ENCODE results near the gene S100A2. TPM values are rescaled to one million over a fixed set of nuclear protein-coding genes. Genes with fewer than 3 reads are reported as not detected.

The S100A2 gene
- polyA plus RNA-seq, 3 donors = 0.32 TPM; not detected in 2

DNA sequence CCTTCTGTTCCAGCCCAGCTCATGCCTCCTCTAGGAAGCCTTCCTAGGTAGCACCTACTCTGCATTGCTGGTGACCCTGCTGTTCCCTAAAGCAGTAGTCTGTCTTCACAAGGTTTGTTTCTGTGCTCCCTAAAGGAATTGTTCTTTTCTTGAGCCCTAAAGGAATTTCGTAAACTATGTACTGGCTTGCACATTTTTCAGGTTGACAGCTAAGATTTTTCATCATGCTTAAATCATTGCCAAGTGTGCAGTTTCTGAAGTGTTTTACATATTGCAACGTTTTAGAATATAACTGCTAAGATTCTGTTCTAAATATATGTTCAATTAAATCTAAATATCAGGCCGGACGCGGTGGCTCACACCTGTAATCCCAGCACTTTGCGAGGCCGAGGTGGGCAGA, 34.2 kb upstream of the S100A2 start:
- no peaks in the 10 kb centered on the region for H3K27me3 ChIP-seq (ENCODE audit: control insufficient read depth in 2 of 2, insufficient read depth in 2 of 2, low read length in 2 of 2)
- H3K4me3 ChIP-seq (replicated peaks in 1 of 3; ENCODE audit: low read depth in 2 of 3, low read length in 3 of 3) = no peak overlapping the region
- H3K4me3 Mint-ChIP-seq = no peak overlapping the region
- H3K36me3 ChIP-seq (replicated peaks in 1 of 2; ENCODE audit: control insufficient read depth in 1 of 2, insufficient read depth in 2 of 2, low read length in 2 of 2) = no peaks in the 10 kb centered on the region
- no peak overlapping the region for H3K9ac ChIP-seq (ENCODE audit: insufficient read depth, low read length, poor library complexity, severe bottlenecking)
- no peaks in the 10 kb centered on the region for H3K9me3 ChIP-seq (replicated peaks in 1 of 2; ENCODE audit: control insufficient read depth in 1 of 2, insufficient read depth in 1 of 2, low read length in 2 of 2)
- H3K4me1 ChIP-seq (ENCODE audit: control insufficient read depth in 1 of 2, insufficient read depth in 2 of 2, low read length in 2 of 2) = peaks cover 26 to 43% of the 10 kb centered on the region in 2 donors
- H3K9me3 Mint-ChIP-seq = no peaks in the 10 kb centered on the region
- peaks cover 2 to 3% (median 3%) of the 10 kb centered on the region in 3 donors for H3K27me3 Mint-ChIP-seq (ENCODE audit: low read depth in 3 of 3)
- no peaks in the 10 kb centered on the region for H3K36me3 Mint-ChIP-seq
- no peaks in the 10 kb centered on the region for H4K20me1 ChIP-seq (ENCODE audit: insufficient read depth, low read length)
- H3K27ac Mint-ChIP-seq = peak overlapping the region in 2 of 7 donors; percentile 40 to 69
- H3K27ac ChIP-seq (ENCODE audit: low read depth in 1 of 2, low read length in 2 of 2) = no peak overlapping the region
- no peak for DNase-seq
- intact Hi-C loops (cut with micrococcal nuclease) = loop anchor here in 1 of 2 donors (5.0 kb wide), 1 partner anchor 32 kb away; the partner anchor contains the start of gene CHTOP
- no peak overlapping the region for H2AFZ ChIP-seq (ENCODE audit: insufficient read depth, low read depth, low read length, poor library complexity, severe bottlenecking)
- H3K4me1 Mint-ChIP-seq = peaks cover 54% of the 10 kb centered on the region
- no peaks in the 10 kb centered on the region for H3K79me2 ChIP-seq (ENCODE audit: insufficient read depth, low read length)
- no peak overlapping the region for H3K4me2 ChIP-seq (replicated peaks; ENCODE audit: extremely low read depth, low read length, poor library complexity, severe bottlenecking)
- TF ChIP-seq, protein P1, sequence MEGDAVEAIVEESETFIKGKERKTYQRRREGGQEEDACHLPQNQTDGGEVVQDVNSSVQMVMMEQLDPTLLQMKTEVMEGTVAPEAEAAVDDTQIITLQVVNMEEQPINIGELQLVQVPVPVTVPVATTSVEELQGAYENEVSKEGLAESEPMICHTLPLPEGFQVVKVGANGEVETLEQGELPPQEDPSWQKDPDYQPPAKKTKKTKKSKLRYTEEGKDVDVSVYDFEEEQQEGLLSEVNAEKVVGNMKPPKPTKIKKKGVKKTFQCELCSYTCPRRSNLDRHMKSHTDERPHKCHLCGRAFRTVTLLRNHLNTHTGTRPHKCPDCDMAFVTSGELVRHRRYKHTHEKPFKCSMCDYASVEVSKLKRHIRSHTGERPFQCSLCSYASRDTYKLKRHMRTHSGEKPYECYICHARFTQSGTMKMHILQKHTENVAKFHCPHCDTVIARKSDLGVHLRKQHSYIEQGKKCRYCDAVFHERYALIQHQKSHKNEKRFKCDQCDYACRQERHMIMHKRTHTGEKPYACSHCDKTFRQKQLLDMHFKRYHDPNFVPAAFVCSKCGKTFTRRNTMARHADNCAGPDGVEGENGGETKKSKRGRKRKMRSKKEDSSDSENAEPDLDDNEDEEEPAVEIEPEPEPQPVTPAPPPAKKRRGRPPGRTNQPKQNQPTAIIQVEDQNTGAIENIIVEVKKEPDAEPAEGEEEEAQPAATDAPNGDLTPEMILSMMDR (IDR thresholded peaks at IDR 0.05) = no peak
- WGBS (ENCODE audit: insufficient coverage) = 75% methylated on average over 1 of the region's 7 CpGs

DNA sequence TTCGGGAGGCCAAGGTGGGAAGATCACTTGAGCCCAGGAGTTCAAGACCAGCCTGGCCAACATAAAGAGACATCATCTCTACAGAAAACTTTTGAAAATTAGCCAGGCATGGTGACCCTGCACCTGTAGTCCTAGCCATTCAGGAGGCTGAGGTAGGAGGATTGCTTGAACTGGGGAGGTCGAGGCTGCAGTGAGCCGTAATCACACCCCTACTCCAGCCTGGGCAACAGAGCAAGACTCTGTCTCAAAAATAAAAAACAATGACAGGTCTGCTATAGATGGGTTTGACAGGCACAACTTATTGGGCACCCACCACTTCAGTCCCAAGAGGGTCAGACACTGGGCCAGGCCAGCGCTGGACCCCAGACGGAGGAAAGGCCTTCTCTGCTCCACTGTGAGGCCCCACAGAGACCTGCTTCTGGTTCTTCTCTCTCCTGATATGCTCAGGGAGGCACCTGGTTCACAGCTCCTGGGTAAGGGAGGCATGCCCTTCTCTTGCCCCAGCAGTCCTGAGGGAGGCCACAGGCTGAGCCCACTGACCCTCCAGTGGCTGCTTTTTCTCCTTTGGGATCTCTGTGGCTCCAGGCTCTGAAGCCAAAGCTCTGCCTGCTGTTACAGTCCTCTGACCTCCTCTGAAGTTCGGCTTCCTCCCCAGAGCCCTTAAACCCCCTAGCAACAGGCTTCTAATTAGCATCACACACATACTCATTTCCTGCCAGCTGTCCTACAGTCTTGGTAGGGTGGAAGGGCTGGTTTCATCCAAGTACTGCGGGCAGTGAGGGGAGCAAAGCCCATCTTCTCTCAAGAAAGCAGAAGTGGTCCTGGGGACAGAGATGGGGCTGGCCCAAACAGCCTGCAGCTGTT, 32.9 kb upstream of the S100A2 start:
- Mint-ChIP-seq H3K27ac (peak overlapping the region in 6 of 7 donors; percentile 66 to 89 (median 83)), H3K4me1 (peaks cover 54% of the 10 kb centered on the region), H3K27me3 (ENCODE audit: low read depth in 3 of 3) (peaks cover 2 to 3% (median 3%) of the 10 kb centered on the region in 3 donors), H3K4me3 (no peak overlapping the region), H3K36me3 (no peaks in the 10 kb centered on the region), H3K9me3 (no peaks in the 10 kb centered on the region)
- TF ChIP-seq, protein P1 (IDR thresholded peaks at IDR 0.05) = no peak
- no peaks in the 10 kb centered on the region for H3K79me2 ChIP-seq (ENCODE audit: insufficient read depth, low read length)
- H3K27ac ChIP-seq (ENCODE audit: low read depth in 1 of 2, low read length in 2 of 2) = peak overlapping the region; percentile 18 to 26
- H3K36me3 ChIP-seq (replicated peaks in 1 of 2; ENCODE audit: control insufficient read depth in 1 of 2, insufficient read depth in 2 of 2, low read length in 2 of 2) = no peaks in the 10 kb centered on the region
- no peaks in the 10 kb centered on the region for H3K9me3 ChIP-seq (replicated peaks in 1 of 2; ENCODE audit: control insufficient read depth in 1 of 2, insufficient read depth in 1 of 2, low read length in 2 of 2)
- peaks cover 26 to 43% of the 10 kb centered on the region in 2 donors for H3K4me1 ChIP-seq (ENCODE audit: control insufficient read depth in 1 of 2, insufficient read depth in 2 of 2, low read length in 2 of 2)
- no peak overlapping the region for H3K4me3 ChIP-seq (replicated peaks in 1 of 3; ENCODE audit: low read depth in 2 of 3, low read length in 3 of 3)
- H3K9ac ChIP-seq (ENCODE audit: insufficient read depth, low read length, poor library complexity, severe bottlenecking) = no peak overlapping the region
- intact Hi-C loops (cut with micrococcal nuclease) = loop anchor here in 1 of 2 donors (5.0 kb wide), 1 partner anchor 34 kb away; the partner anchor contains the start of gene CHTOP
- no CpG with 5 or more reads among the region's 7 CpGs for WGBS (ENCODE audit: insufficient coverage)
- H4K20me1 ChIP-seq (ENCODE audit: insufficient read depth, low read length) = no peaks in the 10 kb centered on the region
- peak; percentile 63 to 81 (median 67) for DNase-seq
- H3K27me3 ChIP-seq (ENCODE audit: control insufficient read depth in 2 of 2, insufficient read depth in 2 of 2, low read length in 2 of 2) = no peaks in the 10 kb centered on the region
- H2AFZ ChIP-seq (ENCODE audit: insufficient read depth, low read depth, low read length, poor library complexity, severe bottlenecking) = peak overlapping the region; percentile 72
- H3K4me2 ChIP-seq (replicated peaks; ENCODE audit: extremely low read depth, low read length, poor library complexity, severe bottlenecking) = peak overlapping the region; percentile 15

Data from CD14-positive monocyte (primary cell).